Neural progenitor cell (in vitro differentiated cells): ENCODE results near the gene C19orf12. TPM values are rescaled to one million over a fixed set of nuclear protein-coding genes. Genes with fewer than 3 reads are reported as not detected.

Experiments
- DNase-seq: peaks from one replicate; pipeline ENCODE4 v3.0.0-alpha.2; 2016; ENCODE audit warnings: low spot score
- H2AFZ ChIP-seq: fragments of 200-600 bp; sonication (generic); replicated peaks from 2 replicates; pipeline ENCODE4 v1.6.1; 2016; ENCODE audit warnings: antibody characterized with exemption
- H3F3A ChIP-seq: fragments of 200-600 bp; sonication (generic); 2 replicates; pipeline ENCODE4 v1.6.1; 2016; ENCODE audit warnings: antibody characterized with exemption, low read depth
- H3K27ac ChIP-seq: fragments of 200-600 bp; sonication (generic); 2 replicates; pipeline ENCODE4 v1.5.1; 2016; ENCODE audit warnings: mild to moderate bottlenecking
- H3K27me3 ChIP-seq: fragments of 200-600 bp; sonication (generic); 2 replicates; pipeline ENCODE4 v1.6.1; 2016; ENCODE audit warnings: mild to moderate bottlenecking, moderate library complexity
- H3K36me3 ChIP-seq: fragments of 200-600 bp; sonication (generic); 2 replicates; pipeline ENCODE4 v1.5.1; 2016
- H3K4me1 ChIP-seq: fragments of 200-600 bp; sonication (generic); 2 replicates; pipeline ENCODE4 v1.6.1; 2016; ENCODE audit warnings: mixed run types
- H3K4me2 ChIP-seq: fragments of 200-600 bp; sonication (generic); 2 replicates; pipeline ENCODE4 v1.6.1; 2016
- H3K4me3 ChIP-seq: fragments of 200-600 bp; sonication (generic); 2 replicates; pipeline ENCODE4 v1.5.1; 2016
- H3K79me2 ChIP-seq: fragments of 200-600 bp; sonication (generic); 2 replicates; pipeline ENCODE4 v1.6.1; 2016; ENCODE audit warnings: low read depth
- H3K9ac ChIP-seq: fragments of 200-600 bp; sonication (generic); 2 replicates; pipeline ENCODE4 v1.6.1; 2016
- H3K9me3 ChIP-seq: fragments of 200-600 bp; sonication (generic); 2 replicates; pipeline ENCODE4 v1.5.1; 2016; ENCODE audit warnings: low read depth
- H4K20me1 ChIP-seq: fragments of 200-600 bp; sonication (generic); 2 replicates; pipeline ENCODE4 v1.6.1; 2016; ENCODE audit warnings: low read depth
- H3K27ac Mint-ChIP-seq: 3 replicates; pipeline ENCODE4 v1.8.0; 2021; ENCODE audit warnings: mixed read lengths
- H3K27me3 Mint-ChIP-seq: 2 replicates; pipeline ENCODE4 v1.8.0; 2022; ENCODE audit warnings: low read depth, mild to moderate bottlenecking, inconsistent platforms, moderate library complexity, mixed read lengths; ENCODE audit not compliant: insufficient read depth
- H3K36me3 Mint-ChIP-seq: 3 replicates; pipeline ENCODE4 v1.8.0; 2021; ENCODE audit warnings: mixed read lengths
- H3K4me1 Mint-ChIP-seq: 3 replicates; pipeline ENCODE4 v1.8.0; 2021; ENCODE audit warnings: mixed read lengths
- H3K4me3 Mint-ChIP-seq: 3 replicates; pipeline ENCODE4 v1.8.0; 2021; ENCODE audit warnings: mild to moderate bottlenecking, moderate library complexity, mixed read lengths
- H3K9me3 Mint-ChIP-seq: 3 replicates; pipeline ENCODE4 v1.8.0; 2020; ENCODE audit warnings: mixed read lengths
- CTCF ChIP-seq: fragments of 200-600 bp; sonication (generic); IDR thresholded peaks from 2 replicates; pipeline ENCODE4 v1.5.1; 2017; ENCODE audit warnings: antibody characterized with exemption, mild to moderate bottlenecking
- EZH2 ChIP-seq: fragments of 200-600 bp; sonication (generic); IDR thresholded peaks from 2 replicates; pipeline ENCODE4 v1.6.1; 2017; ENCODE audit warnings: antibody characterized with exemption, mild to moderate bottlenecking, moderate library complexity
- EZH2phosphoT487 ChIP-seq: fragments of 200-600 bp; sonication (generic); IDR thresholded peaks from 2 replicates; pipeline ENCODE4 v1.6.1; 2017; ENCODE audit warnings: antibody characterized with exemption
- total RNA-seq: library from RNA; depleted of rRNA; stranded (reverse); fragments of >200 nt; gene quantifications from 2 replicates; pipeline ENCODE4 v1.2.3, GENCODE V29; 2015; ENCODE audit warnings: low replicate concordance

Gene C19orf12
- total RNA-seq, 1 donor from 2014 or later = 28.2 TPM

- Mint-ChIP-seq H3K9me3 (peaks cover 3% of the 10 kb centered on the region), H3K36me3 (no peaks in the 10 kb centered on the region), H3K27me3 (peaks cover 2% of the 10 kb centered on the region), H3K27ac (no peak overlapping the region), H3K4me1 (peaks cover under 1% of the 10 kb centered on the region), H3K4me3 (no peak overlapping the region)
- no peak overlapping the region for H3K9ac ChIP-seq
- no peaks in the 10 kb centered on the region for H3K79me2 ChIP-seq
- H4K20me1 ChIP-seq = no peaks in the 10 kb centered on the region
- H3K27me3 ChIP-seq = no peaks in the 10 kb centered on the region
- no peak overlapping the region for H3K4me3 ChIP-seq
- H2AFZ ChIP-seq = no peak overlapping the region
- DNase-seq = no peak
- no peak overlapping the region for H3K4me2 ChIP-seq
- no peaks in the 10 kb centered on the region for H3F3A ChIP-seq
- no peaks in the 10 kb centered on the region for H3K4me1 ChIP-seq
- H3K36me3 ChIP-seq = no peaks in the 10 kb centered on the region
- H3K9me3 ChIP-seq = no peaks in the 10 kb centered on the region
- TF ChIP-seq EZH2phosphoT487 (no peak), CTCF (no peak), EZH2 (no peak)
- no peak overlapping the region for H3K27ac ChIP-seq
Observed at GRCh38 chr19:29653398-29653797, 61.7 kb downstream of the C19orf12 start.

GRCh38 chr19:29651622-29652394 is 63.3 kb downstream of the C19orf12 start:
- Mint-ChIP-seq H3K27me3 (peaks cover 4% of the 10 kb centered on the region), H3K27ac (no peak overlapping the region), H3K9me3 (peaks cover 3% of the 10 kb centered on the region), H3K4me3 (no peak overlapping the region), H3K4me1 (no peaks in the 10 kb centered on the region), H3K36me3 (no peaks in the 10 kb centered on the region)
- H3K27ac ChIP-seq = no peak overlapping the region
- no peaks in the 10 kb centered on the region for H4K20me1 ChIP-seq
- TF ChIP-seq EZH2phosphoT487 (no peak), EZH2 (no peak), CTCF (no peak)
- no peaks in the 10 kb centered on the region for H3K9me3 ChIP-seq
- no peaks in the 10 kb centered on the region for H3K79me2 ChIP-seq
- H3K4me3 ChIP-seq = no peak overlapping the region
- H3K9ac ChIP-seq = no peak overlapping the region
- H3K27me3 ChIP-seq = no peaks in the 10 kb centered on the region
- H3K4me1 ChIP-seq = no peaks in the 10 kb centered on the region
- DNase-seq = no peak
- no peaks in the 10 kb centered on the region for H3F3A ChIP-seq
- no peak overlapping the region for H3K4me2 ChIP-seq
- no peaks in the 10 kb centered on the region for H3K36me3 ChIP-seq
- H2AFZ ChIP-seq = no peak overlapping the region

GRCh38 chr19:29650772-29651387 is 64.2 kb downstream of the C19orf12 start:
- Histone ChIP-seq H3K4me2 (no peak overlapping the region), H3K9ac (no peak overlapping the region), H2AFZ (no peak overlapping the region), H4K20me1 (no peaks in the 10 kb centered on the region), H3K9me3 (no peaks in the 10 kb centered on the region), H3K36me3 (no peaks in the 10 kb centered on the region), H3F3A (no peaks in the 10 kb centered on the region), H3K79me2 (no peaks in the 10 kb centered on the region), H3K4me3 (no peak overlapping the region), H3K4me1 (no peaks in the 10 kb centered on the region), H3K27ac (no peak overlapping the region), H3K27me3 (peaks cover under 1% of the 10 kb centered on the region)
- no peaks in the 10 kb centered on the region for H3K4me1 Mint-ChIP-seq
- no peak for DNase-seq
- no peak overlapping the region for H3K27ac Mint-ChIP-seq
- peaks cover 3% of the 10 kb centered on the region for H3K9me3 Mint-ChIP-seq
- peaks cover 6% of the 10 kb centered on the region for H3K27me3 Mint-ChIP-seq
- TF ChIP-seq EZH2phosphoT487 = no peak
- TF ChIP-seq CTCF = no peak
- no peak for TF ChIP-seq EZH2
- no peak overlapping the region for H3K4me3 Mint-ChIP-seq
- no peaks in the 10 kb centered on the region for H3K36me3 Mint-ChIP-seq

Other genes starting within 250 kb of the C19orf12 start
- gene VSTM2B, start 189.3 kb downstream of the C19orf12 start, total RNA-seq = 0.59 TPM in 1 of 2 replicates, not detected in the other
- gene POP4, start 109.0 kb downstream of the C19orf12 start, total RNA-seq = 41.0 and 77.8 TPM in 2 replicates
- gene PLEKHF1, start 49.8 kb downstream of the C19orf12 start, total RNA-seq = 1.2 and 1.4 TPM in 2 replicates
- gene CCNE1, start 96.7 kb upstream of the C19orf12 start, total RNA-seq = 31.4 and 34.5 TPM in 2 replicates
- gene URI1, start 227.0 kb upstream of the C19orf12 start, total RNA-seq = 60.7 and 94.7 TPM in 2 replicates